HG02763 (cell line): Measurements from ENCODE around the gene ATP1A3.

Experiments used
- ATAC-seq: cut with Tn5 transposase; IDR thresholded peaks from one replicate; pipeline ENCODE4 v1.9.1; 2021; ENCODE audit warnings: mild to moderate bottlenecking, moderate library complexity; ENCODE audit not compliant: unreplicated experiment

Gene ATP1A3

DNA sequence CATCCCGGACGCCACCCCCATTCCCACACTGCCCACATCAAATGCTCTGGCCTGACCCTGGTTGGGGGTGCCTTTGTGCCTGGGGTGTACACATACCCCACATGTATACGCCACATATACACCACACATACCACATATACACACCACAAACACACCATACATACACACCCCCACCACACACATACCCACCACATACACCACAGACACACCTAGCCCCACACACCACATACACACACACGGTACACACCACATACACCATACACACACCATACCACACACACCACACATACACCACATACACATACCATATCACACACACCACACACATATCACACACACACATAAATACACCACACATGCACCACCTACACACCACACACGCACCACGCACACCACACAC is 75.9 kb downstream of the ATP1A3 start:
- ATAC-seq: no peak

DNA sequence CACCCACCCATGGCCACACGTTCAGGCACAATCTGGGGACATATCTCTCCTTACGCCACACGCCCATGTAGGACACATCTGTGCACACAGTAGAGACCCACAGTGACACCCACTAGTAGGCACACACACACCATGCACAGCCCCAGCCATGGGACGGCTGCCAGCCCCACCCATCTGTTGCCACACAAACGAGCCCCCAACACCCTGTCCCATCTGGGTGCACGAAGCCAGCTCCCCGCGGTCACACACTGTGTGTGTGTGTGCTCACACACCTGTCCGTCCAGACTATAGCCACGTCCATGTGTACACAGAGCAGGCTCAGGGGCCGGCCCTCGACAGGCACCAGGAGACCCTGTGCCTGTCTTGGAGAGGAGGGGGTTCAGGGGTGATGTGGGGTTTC is 76.4 kb downstream of the ATP1A3 start:
- no peak for ATAC-seq
